Measurements from ENCODE around the gene MAL. TPM values are rescaled to one million over a fixed set of nuclear protein-coding genes. Genes with fewer than 3 reads are reported as not detected.

The MAL gene
- total and polyA plus RNA-seq, 2 experiments from 2014 or later: 1.4 TPM; not detected in 1

GRCh38 chr2:94987074-94988020, 38.2 kb upstream of the MAL start:
- Histone ChIP-seq H2AFZ (no peak overlapping the region), H3K36me3 (replicated peaks; ENCODE audit: insufficient read depth, low read depth) (no peaks in the 10 kb centered on the region), H3K4me3 (no peak overlapping the region), H3K27me3 (no peaks in the 10 kb centered on the region), H3K27ac (no peak overlapping the region), H3K79me2 (no peaks in the 10 kb centered on the region), H3K4me1 (ENCODE audit: insufficient read depth) (no peaks in the 10 kb centered on the region), H3K4me2 (no peak overlapping the region), H3K9me3 (ENCODE audit: low read depth) (no peaks in the 10 kb centered on the region), H3K9me2 (replicated peaks; ENCODE audit: insufficient read depth) (no peaks in the 10 kb centered on the region), H4K20me1 (ENCODE audit: insufficient read depth, poor library complexity, severe bottlenecking) (no peaks in the 10 kb centered on the region)
- 69% methylated on average over 15 of the region's 15 CpGs for WGBS (ENCODE audit: low lambda C conversion rate, missing lambda C conversion rate)
- DNase-seq (ENCODE audit: low spot score): no peak
- TF ChIP-seq CTCF (IDR thresholded peaks at IDR 0.05; ENCODE audit: poor library complexity) (no peak), EZH2phosphoT487 (IDR thresholded peaks at IDR 0.05; ENCODE audit: low read depth, severe bottlenecking, unreplicated experiment) (no peak), EZH2 (IDR thresholded peaks at IDR 0.05; ENCODE audit: borderline replicate concordance) (no peak)

- no peaks in the 10 kb centered on the region for H4K20me1 ChIP-seq (ENCODE audit: insufficient read depth, poor library complexity, severe bottlenecking)
- TF ChIP-seq EZH2 (IDR thresholded peaks at IDR 0.05; ENCODE audit: borderline replicate concordance): no peak
- TF ChIP-seq EZH2phosphoT487 (IDR thresholded peaks at IDR 0.05; ENCODE audit: low read depth, severe bottlenecking, unreplicated experiment): no peak
- no peak for TF ChIP-seq CTCF (IDR thresholded peaks at IDR 0.05; ENCODE audit: poor library complexity)
Observed at GRCh38 chr2:94990956-94991355, 34.6 kb upstream of the MAL start.

GRCh38 chr2:94992360-94992759, 33.1 kb upstream of the MAL start:
- WGBS (ENCODE audit: low lambda C conversion rate, missing lambda C conversion rate): 71% methylated on average over 5 of the region's 5 CpGs
- Histone ChIP-seq H4K20me1 (ENCODE audit: insufficient read depth, poor library complexity, severe bottlenecking) (no peaks in the 10 kb centered on the region), H3K4me1 (ENCODE audit: insufficient read depth) (no peaks in the 10 kb centered on the region)

More at GRCh38 chr2:94990956-94991355, 34.6 kb upstream of the MAL start:
- no peaks in the 10 kb centered on the region for H3K4me1 ChIP-seq (ENCODE audit: insufficient read depth)
- DNase-seq (ENCODE audit: low spot score): no peak
- H3K36me3 ChIP-seq (replicated peaks; ENCODE audit: insufficient read depth, low read depth): no peaks in the 10 kb centered on the region
- H3K9me3 ChIP-seq (ENCODE audit: low read depth): no peaks in the 10 kb centered on the region
- no peak overlapping the region for H3K4me3 ChIP-seq
- no peaks in the 10 kb centered on the region for H3K9me2 ChIP-seq (replicated peaks; ENCODE audit: insufficient read depth)
- no peak overlapping the region for H3K27ac ChIP-seq
- no peak overlapping the region for H2AFZ ChIP-seq
- no peaks in the 10 kb centered on the region for H3K79me2 ChIP-seq
- H3K4me2 ChIP-seq: no peak overlapping the region
- no peaks in the 10 kb centered on the region for H3K27me3 ChIP-seq

More at GRCh38 chr2:94992360-94992759, 33.1 kb upstream of the MAL start:
- Histone ChIP-seq H3K36me3 (replicated peaks; ENCODE audit: insufficient read depth, low read depth) (no peaks in the 10 kb centered on the region), H3K79me2 (no peaks in the 10 kb centered on the region), H3K27me3 (no peaks in the 10 kb centered on the region), H3K9me3 (ENCODE audit: low read depth) (no peaks in the 10 kb centered on the region), H2AFZ (no peak overlapping the region), H3K4me2 (no peak overlapping the region), H3K27ac (no peak overlapping the region), H3K9me2 (replicated peaks; ENCODE audit: insufficient read depth) (no peaks in the 10 kb centered on the region), H3K4me3 (no peak overlapping the region)
- no peak for TF ChIP-seq EZH2phosphoT487 (IDR thresholded peaks at IDR 0.05; ENCODE audit: low read depth, severe bottlenecking, unreplicated experiment)
- no peak for TF ChIP-seq EZH2 (IDR thresholded peaks at IDR 0.05; ENCODE audit: borderline replicate concordance)
- TF ChIP-seq CTCF (IDR thresholded peaks at IDR 0.05; ENCODE audit: poor library complexity): no peak
- DNase-seq (ENCODE audit: low spot score): no peak

All from hepatocyte (in vitro differentiated cells).